Endothelial cell (in vitro differentiated cells): Measurements from ENCODE around the gene MDH1B. TPM values are rescaled to one million over a fixed set of nuclear protein-coding genes. Genes with fewer than 3 reads are reported as not detected.
A peak's percentile ranks its signal among the peaks of the same experiment; 100 is the strongest.

Experiments used
- DNase-seq: peaks from one replicate; pipeline ENCODE4 v3.0.0; 2021; ENCODE audit warnings: low spot score
- H3K27ac Mint-ChIP-seq: one replicate; pipeline ENCODE4 v1.8.0; 2021; ENCODE audit warnings: mixed read lengths, inconsistent platforms; ENCODE audit not compliant: unreplicated experiment
- H3K27me3 Mint-ChIP-seq: one replicate; pipeline ENCODE4 v1.8.0; 2021; ENCODE audit warnings: mild to moderate bottlenecking, moderate library complexity, mixed read lengths, inconsistent platforms; ENCODE audit not compliant: unreplicated experiment
- H3K36me3 Mint-ChIP-seq: one replicate; pipeline ENCODE4 v1.8.0; 2021; ENCODE audit warnings: mild to moderate bottlenecking, low read depth, mixed read lengths, inconsistent platforms; ENCODE audit not compliant: unreplicated experiment
- H3K4me1 Mint-ChIP-seq: one replicate; pipeline ENCODE4 v1.8.0; 2021; ENCODE audit warnings: mild to moderate bottlenecking, mixed read lengths, inconsistent platforms; ENCODE audit not compliant: unreplicated experiment
- H3K4me3 Mint-ChIP-seq: one replicate; pipeline ENCODE4 v1.8.0; 2021; ENCODE audit warnings: mild to moderate bottlenecking, mixed read lengths, inconsistent platforms; ENCODE audit not compliant: unreplicated experiment
- H3K9me3 Mint-ChIP-seq: one replicate; pipeline ENCODE4 v1.8.0; 2021; ENCODE audit warnings: mixed read lengths, inconsistent platforms; ENCODE audit not compliant: unreplicated experiment
- CTCF ChIP-seq: fragments of 200-600 bp; sonication (generic); IDR thresholded peaks from one replicate; pipeline ENCODE4 v1.5.0; 2021; ENCODE audit warnings: antibody characterized with exemption; ENCODE audit not compliant: unreplicated experiment
- total RNA-seq: library from RNA; stranded (reverse); fragmentation: NEBNext Ultra II Directional; extraction: Animal tissue kit (Norgen Biotek cat#: 25700); gene quantifications from one replicate; pipeline ENCODE4 v1.2.1, GENCODE V29; 2021; ENCODE audit not compliant: unreplicated experiment

Gene MDH1B
- total RNA-seq, 1 donor from 2014 or later, result 2.3 TPM

GRCh38 chr2:206784559-206785353 is 19.6 kb upstream of the MDH1B start:
- no peaks in the 10 kb centered on the region for H3K9me3 Mint-ChIP-seq
- no peak overlapping the region for H3K27ac Mint-ChIP-seq
- H3K36me3 Mint-ChIP-seq, result peaks cover 24% of the 10 kb centered on the region
- no peaks in the 10 kb centered on the region for H3K27me3 Mint-ChIP-seq
- no peak for TF ChIP-seq CTCF
- peaks cover 7% of the 10 kb centered on the region for H3K4me1 Mint-ChIP-seq
- no peak overlapping the region for H3K4me3 Mint-ChIP-seq
- DNase-seq, result no peak

GRCh38 chr2:206783718-206784117 is 18.6 kb upstream of the MDH1B start:
- peak; percentile 32 for DNase-seq
- Mint-ChIP-seq H3K4me1 (peaks cover 7% of the 10 kb centered on the region), H3K36me3 (peaks cover 27% of the 10 kb centered on the region), H3K9me3 (no peaks in the 10 kb centered on the region), H3K27ac (no peak overlapping the region), H3K4me3 (no peak overlapping the region), H3K27me3 (peaks cover 1% of the 10 kb centered on the region)
- no peak for TF ChIP-seq CTCF

- no peak overlapping the region for H3K27ac Mint-ChIP-seq
- no peak overlapping the region for H3K4me3 Mint-ChIP-seq
- H3K36me3 Mint-ChIP-seq, result peaks cover 38% of the 10 kb centered on the region
- no peak for TF ChIP-seq CTCF
- DNase-seq, result no peak
- H3K27me3 Mint-ChIP-seq, result peaks cover 1% of the 10 kb centered on the region
- no peaks in the 10 kb centered on the region for H3K9me3 Mint-ChIP-seq
- peaks cover 7% of the 10 kb centered on the region for H3K4me1 Mint-ChIP-seq
Measured at GRCh38 chr2:206780671-206781070, 15.5 kb upstream of the MDH1B start.

- peak overlapping the region; percentile 33 for H3K4me3 Mint-ChIP-seq
- no peak overlapping the region for H3K27ac Mint-ChIP-seq
- H3K36me3 Mint-ChIP-seq, result peaks cover 43% of the 10 kb centered on the region
- H3K9me3 Mint-ChIP-seq, result no peaks in the 10 kb centered on the region
- H3K27me3 Mint-ChIP-seq, result peaks cover 1% of the 10 kb centered on the region
- H3K4me1 Mint-ChIP-seq, result no peaks in the 10 kb centered on the region
- TF ChIP-seq CTCF, result no peak
- no peak for DNase-seq
Measured at GRCh38 chr2:206776432-206776831, 11.3 kb upstream of the MDH1B start.

- TF ChIP-seq CTCF, result no peak
- H3K27ac Mint-ChIP-seq, result no peak overlapping the region
Measured at GRCh38 chr2:206774871-206775270, 9.7 kb upstream of the MDH1B start.

More at GRCh38 chr2:206774871-206775270, 9.7 kb upstream of the MDH1B start:
- Mint-ChIP-seq H3K4me3 (no peak overlapping the region), H3K9me3 (no peaks in the 10 kb centered on the region), H3K36me3 (peaks cover 34% of the 10 kb centered on the region), H3K4me1 (no peaks in the 10 kb centered on the region), H3K27me3 (peaks cover 1% of the 10 kb centered on the region)
- DNase-seq, result no peak
